Astrocyte (in vitro differentiated cells and primary cell): Measurements from ENCODE around the gene GMDS. TPM values are rescaled to one million over a fixed set of nuclear protein-coding genes. Genes with fewer than 3 reads are reported as not detected.

Source experiments
- DNase-seq: peaks from one replicate; pipeline ENCODE4 v3.0.0-alpha.2; 2010; ENCODE audit warnings: low read depth
- FAIRE-seq: peaks from 2 replicates; lab custom pipeline; 2011; peaks lifted over from hg19 to GRCh38; lab: Jason Lieb, UNC
- H2AFZ ChIP-seq: 2 replicates; pipeline ENCODE4 v1.6.0; 2012; ENCODE audit warnings: low read depth, low read length, inconsistent platforms
- H3K27ac ChIP-seq: 2 replicates; pipeline ENCODE4 v1.5.1; 2011; ENCODE audit warnings: low read depth, low read length, inconsistent platforms
- H3K27me3 ChIP-seq: 2 replicates; pipeline ENCODE4 v1.6.0; 2011; ENCODE audit warnings: low read length, inconsistent platforms; ENCODE audit not compliant: insufficient read depth
- H3K36me3 ChIP-seq: 2 replicates; pipeline ENCODE4 v1.5.1; 2011; ENCODE audit warnings: low read length, inconsistent platforms; ENCODE audit not compliant: insufficient read depth
- H3K4me1 ChIP-seq: 2 replicates; pipeline ENCODE4 v1.5.1; 2011; ENCODE audit warnings: low read length, inconsistent platforms; ENCODE audit not compliant: insufficient read depth
- H3K4me2 ChIP-seq: 2 replicates; pipeline ENCODE4 v1.6.0; 2012; ENCODE audit warnings: low read length, inconsistent platforms
- H3K4me3 ChIP-seq: 2 replicates; pipeline ENCODE4 v1.5.1; 2011; ENCODE audit warnings: low read depth, mild to moderate bottlenecking, low read length, inconsistent platforms; ENCODE audit not compliant: insufficient read depth
- H3K79me2 ChIP-seq: 2 replicates; pipeline ENCODE4 v1.6.0; 2012; ENCODE audit warnings: mild to moderate bottlenecking, low read length, inconsistent platforms; ENCODE audit not compliant: insufficient read depth
- H3K9ac ChIP-seq: 2 replicates; pipeline ENCODE4 v1.6.0; 2012; ENCODE audit warnings: mild to moderate bottlenecking, low read length, inconsistent platforms
- H3K9me3 ChIP-seq: 2 replicates; pipeline ENCODE4 v1.5.1; 2012; ENCODE audit warnings: low read depth, mild to moderate bottlenecking, low read length, inconsistent platforms; ENCODE audit not compliant: insufficient read depth
- H4K20me1 ChIP-seq: 2 replicates; pipeline ENCODE4 v1.6.0; 2012; ENCODE audit warnings: low read length, inconsistent platforms; ENCODE audit not compliant: insufficient read depth
- H3K27ac Mint-ChIP-seq: one replicate; pipeline ENCODE4 v1.8.0; 2021; ENCODE audit warnings: mild to moderate bottlenecking, mixed read lengths; ENCODE audit not compliant: unreplicated experiment
- H3K27me3 Mint-ChIP-seq: one replicate; pipeline ENCODE4 v1.8.0; 2021; ENCODE audit warnings: low read depth, mixed read lengths; ENCODE audit not compliant: unreplicated experiment
- H3K36me3 Mint-ChIP-seq: one replicate; pipeline ENCODE4 v1.8.0; 2021; ENCODE audit warnings: low read depth, mixed read lengths; ENCODE audit not compliant: unreplicated experiment
- H3K4me1 Mint-ChIP-seq: one replicate; pipeline ENCODE4 v1.8.0; 2021; ENCODE audit warnings: low read depth, mixed read lengths; ENCODE audit not compliant: unreplicated experiment
- H3K4me3 Mint-ChIP-seq: one replicate; pipeline ENCODE4 v1.8.0; 2021; ENCODE audit warnings: mild to moderate bottlenecking, moderate library complexity, mixed read lengths; ENCODE audit not compliant: unreplicated experiment
- H3K9me3 Mint-ChIP-seq: one replicate; pipeline ENCODE4 v1.8.0; 2021; ENCODE audit warnings: mild to moderate bottlenecking, mixed read lengths; ENCODE audit not compliant: unreplicated experiment
- CTCF ChIP-seq: IDR thresholded peaks from 2 replicates; pipeline ENCODE4 v1.5.1; 2011; ENCODE audit warnings: low read depth, mild to moderate bottlenecking, inconsistent platforms, low read length, moderate library complexity; ENCODE audit not compliant: insufficient read depth
- EZH2 ChIP-seq: IDR thresholded peaks from 2 replicates; pipeline ENCODE4 v1.6.1; 2012; ENCODE audit warnings: mild to moderate bottlenecking, low read length, inconsistent platforms; ENCODE audit not compliant: insufficient read depth
- total RNA-seq: library from RNA; stranded (reverse); gene quantifications from 2 replicates; pipeline ENCODE4 v1.2.1, GENCODE V29; 2021

Gene GMDS
- total RNA-seq, 1 donor from 2014 or later, result 9.4 TPM

DNA sequence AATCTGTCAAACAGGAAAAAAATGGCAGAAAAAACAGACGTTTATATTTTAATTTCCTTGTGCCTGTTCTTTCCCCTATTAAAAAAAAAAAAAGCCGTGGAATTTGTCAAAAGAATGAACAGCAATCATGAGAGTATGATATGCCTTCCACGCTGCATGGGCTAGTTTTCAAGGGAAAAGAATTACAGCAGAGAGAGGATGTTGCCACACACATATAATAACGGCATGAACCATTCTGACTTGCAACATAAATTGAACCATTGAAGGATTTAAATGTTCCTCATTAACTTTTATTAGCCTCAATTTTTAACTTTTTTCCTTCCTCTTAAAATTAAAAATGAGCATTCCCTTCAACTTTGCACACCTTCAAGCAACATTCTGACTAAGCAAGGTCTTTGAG, 333.9 kb downstream of the GMDS start:
- FAIRE-seq (no peak), DNase-seq (no peak)
- H2AFZ ChIP-seq, result no peak overlapping the region
- no peak overlapping the region for H3K9ac ChIP-seq
- peak overlapping the region; percentile 62 for H3K4me2 ChIP-seq
- Mint-ChIP-seq H3K27ac (no peak overlapping the region), H3K4me1 (peaks cover 7% of the 10 kb centered on the region), H3K4me3 (no peak overlapping the region), H3K27me3 (no peaks in the 10 kb centered on the region), H3K9me3 (no peaks in the 10 kb centered on the region), H3K36me3 (no peaks in the 10 kb centered on the region)
- H3K4me3 ChIP-seq, result no peak overlapping the region
- no peaks in the 10 kb centered on the region for H3K27me3 ChIP-seq
- H3K27ac ChIP-seq, result no peak overlapping the region
- no peaks in the 10 kb centered on the region for H3K9me3 ChIP-seq
- H3K4me1 ChIP-seq, result peaks cover 12% of the 10 kb centered on the region
- TF ChIP-seq EZH2 (no peak), CTCF (no peak)
- no peaks in the 10 kb centered on the region for H4K20me1 ChIP-seq
- H3K79me2 ChIP-seq, result no peaks in the 10 kb centered on the region
- H3K36me3 ChIP-seq, result no peaks in the 10 kb centered on the region

- H3K4me1 Mint-ChIP-seq, result peaks cover 2% of the 10 kb centered on the region
- no peaks in the 10 kb centered on the region for H3K27me3 Mint-ChIP-seq
- Histone ChIP-seq H3K4me2 (peak overlapping the region; percentile 62), H3K9me3 (no peaks in the 10 kb centered on the region), H3K4me3 (no peak overlapping the region), H3K36me3 (no peaks in the 10 kb centered on the region), H4K20me1 (no peaks in the 10 kb centered on the region), H3K79me2 (no peaks in the 10 kb centered on the region), H3K4me1 (peaks cover 8% of the 10 kb centered on the region), H2AFZ (peak overlapping the region; percentile 5), H3K27me3 (no peaks in the 10 kb centered on the region), H3K9ac (peak overlapping the region; percentile 26), H3K27ac (peak overlapping the region; percentile 40)
- DNase-seq, result no peak
- H3K27ac Mint-ChIP-seq, result no peak overlapping the region
- H3K9me3 Mint-ChIP-seq, result no peaks in the 10 kb centered on the region
- no peak for TF ChIP-seq EZH2
- no peak for TF ChIP-seq CTCF
- H3K4me3 Mint-ChIP-seq, result no peak overlapping the region
- H3K36me3 Mint-ChIP-seq, result no peaks in the 10 kb centered on the region
- FAIRE-seq, result no peak
These were observed 334.6 kb downstream of the GMDS start for GRCh38 chr6:1910621-1911407.

GRCh38 chr6:1908784-1909183, 336.6 kb downstream of the GMDS start:
- H3K4me3 ChIP-seq, result no peak overlapping the region
- H3K79me2 ChIP-seq, result no peaks in the 10 kb centered on the region
- no peaks in the 10 kb centered on the region for H3K27me3 Mint-ChIP-seq
- no peaks in the 10 kb centered on the region for H3K36me3 Mint-ChIP-seq
- TF ChIP-seq CTCF, result no peak
- TF ChIP-seq EZH2, result no peak
- H3K4me1 ChIP-seq, result peaks cover 8% of the 10 kb centered on the region
- H3K9ac ChIP-seq, result no peak overlapping the region
- H3K9me3 ChIP-seq, result no peaks in the 10 kb centered on the region
- FAIRE-seq (no peak), DNase-seq (no peak)
- H3K4me3 Mint-ChIP-seq, result no peak overlapping the region
- H3K4me2 ChIP-seq, result peak overlapping the region; percentile 4
- peaks cover 2% of the 10 kb centered on the region for H3K4me1 Mint-ChIP-seq
- H3K27me3 ChIP-seq, result no peaks in the 10 kb centered on the region
- no peak overlapping the region for H3K27ac Mint-ChIP-seq
- no peaks in the 10 kb centered on the region for H3K36me3 ChIP-seq
- H4K20me1 ChIP-seq, result no peaks in the 10 kb centered on the region
- H3K27ac ChIP-seq, result no peak overlapping the region
- no peak overlapping the region for H2AFZ ChIP-seq
- no peaks in the 10 kb centered on the region for H3K9me3 Mint-ChIP-seq
